Activated gamma-delta T cell (primary cell): ENCODE results near the gene AMHR2.
"Not testable (repeated sequence)": the region's sequence is repeated elsewhere in the genome, so short reads cannot be mapped to it uniquely, and the experiment has no call there.

Source experiments
- DNase-seq: peaks from one replicate; lab custom pipeline; 2025; lab: John Stamatoyannopoulos, UW
- total RNA-seq, 2 donors: gene quantifications; one replicate each; lab custom pipeline; 2026; lab: John Stamatoyannopoulos, UW

AMHR2 gene
- 0.10 to 0.17 reads per million in 2 donors for total RNA-seq

- DNase-seq: no peak
Measured at GRCh38 chr12:53423597-53423996, at the start of gene AMHR2. AMHR2 (plus strand) TSS chr12:53423855; CDS start chr12:53423935, 80 bp downstream.

DNA sequence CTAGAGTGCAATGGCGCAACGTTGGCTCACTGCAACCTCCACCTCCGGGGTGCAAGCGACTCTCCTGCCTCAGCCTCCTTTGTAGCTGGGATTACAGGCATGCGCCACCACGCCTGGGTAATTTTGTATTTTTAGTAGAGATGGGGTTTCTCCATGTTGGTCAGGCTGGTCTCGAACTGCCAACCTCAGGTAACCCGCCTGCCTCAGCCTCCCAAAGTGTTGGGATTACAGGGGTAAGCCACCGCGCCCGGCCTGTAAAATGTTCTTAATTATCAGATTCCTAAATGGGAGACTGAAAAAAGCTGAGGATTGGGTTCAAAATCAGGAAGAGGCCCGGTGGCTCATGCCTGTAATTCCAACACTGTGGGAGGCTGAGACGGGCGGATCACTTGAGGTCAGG, 49.4 kb upstream of the AMHR2 start:
- DNase-seq: not testable (repeated sequence)

DNA sequence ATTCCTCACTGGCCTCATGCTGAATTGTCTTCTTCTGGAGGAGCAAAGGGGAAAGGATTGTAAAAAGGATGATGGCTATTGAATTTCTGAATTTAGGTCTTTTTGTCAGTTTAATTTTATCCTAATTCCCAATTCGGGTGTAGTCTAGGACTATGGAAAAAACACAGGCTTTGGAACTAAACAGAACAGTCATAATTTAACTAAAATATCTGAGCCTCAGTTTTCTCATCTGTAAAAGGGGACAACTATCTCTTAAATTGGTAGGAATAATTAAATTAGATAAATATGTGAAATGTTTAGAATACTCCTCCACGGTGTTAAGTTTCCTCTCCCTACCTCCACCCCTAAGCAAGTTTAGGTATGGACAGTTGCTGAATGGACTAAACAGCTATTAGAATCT, 46.9 kb upstream of the AMHR2 start:
- no peak for DNase-seq

DNA sequence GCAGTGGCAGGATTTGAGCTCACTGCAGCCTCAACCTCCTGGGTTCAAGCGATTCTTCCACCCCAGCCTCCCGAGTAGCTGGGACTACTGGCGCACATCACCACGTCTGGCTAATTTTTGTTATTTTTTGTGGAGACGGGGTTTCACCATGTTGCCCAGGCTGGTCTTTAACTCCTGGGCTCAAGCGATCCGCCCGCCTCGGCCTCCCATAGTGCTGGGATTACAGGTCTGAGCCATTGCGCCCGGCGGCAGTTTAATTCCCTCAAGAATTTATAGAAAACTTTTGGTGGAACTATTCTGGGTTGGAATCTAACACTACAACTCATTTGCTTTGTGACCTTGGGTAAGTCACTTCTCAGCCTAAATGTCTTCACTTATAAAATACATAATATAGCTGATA, 45.4 kb upstream of the AMHR2 start:
- DNase-seq: no peak

- DNase-seq: no peak
Measured at GRCh38 chr12:53378724-53379388, 44.8 kb upstream of the AMHR2 start.

- DNase-seq: no peak
Measured at GRCh38 chr12:53379389-53380103, 44.1 kb upstream of the AMHR2 start.

- peak; percentile 84 for DNase-seq
Measured at GRCh38 chr12:53380104-53380793, 43.4 kb upstream of the AMHR2 start, which contains the start of gene SP1. SP1 (plus strand) TSS chr12:53380176; CDS start chr12:53380292, 116 bp downstream.

DNA sequence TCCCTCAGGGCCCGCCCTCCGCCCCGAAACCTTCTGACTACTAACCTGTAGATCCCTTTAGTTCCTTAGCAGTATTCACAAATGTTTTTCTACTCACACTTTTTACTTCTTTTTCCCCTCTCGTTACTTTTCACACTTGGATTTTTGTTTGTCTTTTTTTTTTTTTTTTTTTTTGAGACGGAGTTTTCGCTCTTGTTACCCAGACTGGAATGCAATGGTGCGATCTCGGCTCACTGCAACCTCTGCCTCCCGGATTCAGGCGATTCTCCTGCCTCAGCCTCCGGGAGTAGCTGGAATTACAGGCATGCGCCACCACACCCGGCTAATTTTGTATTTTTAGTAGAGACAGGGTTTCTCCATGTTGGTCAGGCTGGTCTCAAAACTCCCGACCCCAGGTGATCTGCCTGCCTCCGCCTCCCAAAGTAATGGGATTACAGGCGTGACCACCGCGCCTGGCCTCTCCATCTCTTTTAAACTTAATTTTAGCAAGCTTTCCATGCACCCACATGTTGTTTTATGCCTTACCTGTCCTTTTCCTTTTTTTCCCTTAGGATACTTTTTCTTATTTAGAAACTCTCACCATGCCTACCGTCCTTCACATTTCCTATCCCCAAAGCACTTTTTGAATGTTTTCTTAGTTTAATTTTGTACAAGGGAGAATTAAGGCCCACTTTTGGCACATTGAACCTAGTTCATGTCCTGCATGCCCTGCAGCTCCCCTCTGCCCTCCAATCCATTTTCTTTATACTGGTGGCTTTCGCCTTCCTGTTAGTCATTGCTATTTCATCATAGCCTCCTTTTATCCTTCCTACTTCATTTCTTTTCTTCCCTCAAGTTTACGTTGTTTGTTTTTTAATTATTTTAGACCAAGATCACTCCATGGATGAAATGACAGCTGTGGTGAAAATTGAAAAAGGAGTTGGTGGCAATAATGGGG, 42.6 kb upstream of the AMHR2 start:
- DNase-seq: no peak

DNA sequence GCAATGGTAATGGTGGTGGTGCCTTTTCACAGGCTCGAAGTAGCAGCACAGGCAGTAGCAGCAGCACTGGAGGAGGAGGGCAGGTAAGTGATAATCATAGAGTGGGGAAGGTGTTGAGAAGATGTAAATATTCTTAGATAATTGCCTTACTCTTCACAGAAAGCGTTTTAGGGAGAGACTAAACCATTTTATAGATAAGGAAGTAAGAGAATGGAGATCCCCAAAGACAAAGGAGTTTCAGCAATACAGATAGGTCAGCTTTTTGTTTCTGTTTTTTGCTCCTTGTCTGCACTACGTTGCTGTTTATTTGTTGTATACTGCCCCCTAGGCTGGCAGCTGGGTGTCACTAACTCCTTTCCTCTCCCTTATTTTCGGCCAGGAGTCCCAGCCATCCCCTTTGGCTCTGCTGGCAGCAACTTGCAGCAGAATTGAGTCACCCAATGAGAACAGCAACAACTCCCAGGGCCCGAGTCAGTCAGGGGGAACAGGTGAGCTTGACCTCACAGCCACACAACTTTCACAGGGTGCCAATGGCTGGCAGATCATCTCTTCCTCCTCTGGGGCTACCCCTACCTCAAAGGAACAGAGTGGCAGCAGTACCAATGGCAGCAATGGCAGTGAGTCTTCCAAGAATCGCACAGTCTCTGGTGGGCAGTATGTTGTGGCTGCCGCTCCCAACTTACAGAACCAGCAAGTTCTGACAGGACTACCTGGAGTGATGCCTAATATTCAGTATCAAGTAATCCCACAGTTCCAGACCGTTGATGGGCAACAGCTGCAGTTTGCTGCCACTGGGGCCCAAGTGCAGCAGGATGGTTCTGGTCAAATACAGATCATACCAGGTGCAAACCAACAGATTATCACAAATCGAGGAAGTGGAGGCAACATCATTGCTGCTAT, 41.7 kb upstream of the AMHR2 start:
- DNase-seq: no peak

DNA sequence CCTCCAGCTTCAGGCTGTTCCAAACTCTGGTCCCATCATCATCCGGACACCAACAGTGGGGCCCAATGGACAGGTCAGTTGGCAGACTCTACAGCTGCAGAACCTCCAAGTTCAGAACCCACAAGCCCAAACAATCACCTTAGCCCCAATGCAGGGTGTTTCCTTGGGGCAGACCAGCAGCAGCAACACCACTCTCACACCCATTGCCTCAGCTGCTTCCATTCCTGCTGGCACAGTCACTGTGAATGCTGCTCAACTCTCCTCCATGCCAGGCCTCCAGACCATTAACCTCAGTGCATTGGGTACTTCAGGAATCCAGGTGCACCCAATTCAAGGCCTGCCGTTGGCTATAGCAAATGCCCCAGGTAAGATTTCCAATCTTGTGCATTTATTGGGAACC, 40.4 kb upstream of the AMHR2 start:
- DNase-seq: no peak

DNA sequence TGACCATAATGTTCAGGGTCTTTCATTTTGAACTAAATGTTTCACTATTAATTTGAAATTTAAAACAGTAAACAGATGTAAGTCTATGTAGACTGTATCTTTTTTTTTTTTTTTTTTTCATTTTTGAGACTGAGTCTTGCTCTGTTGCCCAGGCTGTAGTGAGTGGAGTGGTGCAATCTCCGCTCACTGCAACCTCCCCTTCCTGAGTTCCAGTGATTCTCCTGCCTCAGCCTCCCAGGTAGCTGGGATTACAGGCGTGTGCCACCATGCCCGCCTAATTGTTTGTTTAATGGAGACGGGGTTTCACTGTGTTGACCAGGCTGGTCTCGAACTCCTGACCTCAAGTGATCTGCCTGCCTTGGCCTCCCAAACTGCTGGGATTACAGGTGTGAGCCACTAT, 37.3 kb upstream of the AMHR2 start:
- DNase-seq: not testable (repeated sequence)

DNA sequence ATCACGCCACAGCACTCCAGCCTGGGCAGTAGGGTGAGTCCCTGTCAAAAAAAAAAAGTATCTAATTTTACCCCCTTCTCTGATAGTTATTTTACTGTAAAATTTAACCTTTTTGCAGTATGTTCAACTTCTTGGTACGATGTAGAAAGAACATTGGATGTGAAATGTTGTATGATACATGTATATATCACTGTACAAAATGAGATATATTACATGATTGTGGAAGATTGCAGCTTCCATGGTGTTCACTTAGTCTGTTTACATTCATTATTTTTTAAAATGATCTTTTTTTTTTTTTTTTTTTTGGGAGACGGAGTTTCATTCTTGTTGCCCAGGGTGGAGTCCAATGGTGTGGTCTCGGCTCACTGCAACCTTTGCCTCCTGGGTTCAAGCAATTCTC, 34.7 kb upstream of the AMHR2 start:
- DNase-seq: no peak

DNA sequence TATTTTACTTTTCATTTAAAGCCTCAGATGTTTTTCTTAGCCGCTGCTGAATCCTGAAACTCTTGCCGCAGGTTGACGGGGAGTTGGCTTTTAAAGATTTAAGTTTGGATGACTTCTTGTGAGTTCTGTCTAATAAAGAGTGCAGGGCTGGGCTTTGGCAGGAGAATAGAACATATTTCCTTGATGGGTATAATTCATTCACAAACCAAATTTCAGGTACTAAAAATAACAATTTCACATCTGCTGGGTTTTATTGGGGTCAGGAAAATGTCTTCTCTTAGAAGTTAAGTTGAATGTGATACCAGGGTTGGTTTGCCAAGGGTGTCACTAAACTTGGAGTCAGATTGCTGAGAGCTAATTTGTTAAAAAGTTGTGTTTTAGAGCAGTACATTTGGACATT, 34.0 kb upstream of the AMHR2 start:
- no peak for DNase-seq

DNA sequence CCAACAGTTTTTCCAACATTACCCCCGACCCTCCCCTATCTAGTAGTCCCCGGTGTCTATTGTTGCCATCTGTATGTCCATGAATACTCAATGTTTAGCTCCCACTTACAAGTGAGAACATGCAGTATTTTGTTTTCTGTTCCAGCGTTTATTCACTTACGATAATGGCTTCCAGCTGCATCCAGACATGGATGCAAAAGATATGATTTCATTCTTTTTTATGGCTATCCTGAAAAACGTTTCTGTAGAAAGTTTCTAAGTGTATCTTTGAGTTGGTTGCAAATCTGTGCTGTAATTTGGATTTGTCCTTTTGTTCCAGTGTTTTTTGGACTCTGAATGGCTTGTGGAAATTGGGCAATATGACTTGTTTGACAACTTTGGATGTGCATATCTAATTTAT, 31.9 kb upstream of the AMHR2 start:
- no peak for DNase-seq

DNA sequence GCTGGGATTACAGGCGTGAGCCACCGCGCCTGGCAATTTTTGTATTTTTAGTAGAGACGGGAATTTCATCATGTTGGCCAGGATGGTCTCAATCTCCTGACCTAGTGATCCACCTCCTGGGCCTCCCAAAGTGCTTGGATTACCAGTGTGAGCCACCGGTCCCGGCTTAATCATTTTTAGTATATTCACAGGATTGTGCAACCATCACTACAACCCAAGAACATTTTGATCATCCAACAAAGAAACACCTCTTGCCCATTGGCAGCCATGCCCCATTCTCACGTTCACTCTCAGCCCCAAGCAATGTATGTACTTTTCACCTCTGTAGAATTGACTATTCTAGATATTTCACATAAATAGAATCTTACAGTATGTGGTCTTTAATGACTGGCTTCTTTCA, 23.8 kb upstream of the AMHR2 start:
- DNase-seq: no peak

DNA sequence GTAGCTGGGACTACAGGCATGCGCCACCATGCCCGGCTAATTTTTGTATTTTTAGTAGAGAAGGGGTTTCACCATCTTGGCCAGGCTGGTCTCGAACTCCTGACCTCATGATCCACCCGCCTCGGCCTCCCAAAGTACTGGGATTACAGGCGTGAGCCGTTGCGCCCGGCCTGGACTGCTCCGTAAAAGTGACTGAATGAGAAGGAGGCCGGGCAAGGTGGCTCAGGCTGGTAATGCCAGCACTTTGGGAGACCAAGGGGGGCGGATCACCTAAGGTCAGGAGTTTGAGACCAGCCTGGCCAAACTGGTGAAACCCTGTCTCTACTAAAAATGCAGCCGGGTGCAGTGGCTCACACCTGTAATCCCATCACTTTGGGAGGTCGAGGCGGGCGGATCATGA, 21.3 kb upstream of the AMHR2 start:
- not testable (repeated sequence) for DNase-seq

DNA sequence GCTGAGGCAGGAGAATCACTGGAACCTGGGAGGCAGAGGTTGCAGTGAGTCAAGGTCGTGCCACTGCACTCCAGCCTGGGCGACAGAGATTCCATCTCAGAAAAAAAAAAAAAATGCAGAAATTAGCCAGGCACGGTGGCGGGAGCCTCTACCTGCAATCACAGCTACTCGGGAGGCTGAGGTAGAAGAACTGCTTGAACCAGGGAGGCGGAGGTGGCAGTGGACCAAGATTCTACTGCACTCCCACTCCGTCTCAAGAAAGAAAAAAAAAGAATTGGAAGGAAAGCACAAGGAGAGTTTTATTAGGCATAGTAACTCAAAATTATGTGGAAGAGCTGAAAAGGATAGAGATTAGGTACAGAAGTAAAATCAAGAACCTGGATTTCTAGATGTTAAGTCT, 20.8 kb upstream of the AMHR2 start:
- DNase-seq: no peak

DNA sequence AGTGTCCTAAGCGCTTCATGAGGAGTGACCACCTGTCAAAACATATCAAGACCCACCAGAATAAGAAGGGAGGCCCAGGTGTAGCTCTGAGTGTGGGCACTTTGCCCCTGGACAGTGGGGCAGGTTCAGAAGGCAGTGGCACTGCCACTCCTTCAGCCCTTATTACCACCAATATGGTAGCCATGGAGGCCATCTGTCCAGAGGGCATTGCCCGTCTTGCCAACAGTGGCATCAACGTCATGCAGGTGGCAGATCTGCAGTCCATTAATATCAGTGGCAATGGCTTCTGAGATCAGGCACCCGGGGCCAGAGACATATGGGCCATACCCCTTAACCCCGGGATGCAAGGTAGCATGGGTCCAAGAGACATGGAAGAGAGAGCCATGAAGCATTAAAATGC, 12.7 kb upstream of the AMHR2 start:
- no peak for DNase-seq

- no peak for DNase-seq
Measured at GRCh38 chr12:53413485-53414204, 10.0 kb upstream of the AMHR2 start.
